HTR-8/SVneo (cell line): ENCODE results near the gene SERTAD2.

Experiments
- DNase-seq: peaks from one replicate; pipeline ENCODE4 v3.0.0; 2011; ENCODE audit warnings: low spot score, mixed read lengths; ENCODE audit not compliant: insufficient read length
- FAIRE-seq: peaks from 2 replicates; lab custom pipeline; 2011; peaks lifted over from hg19 to GRCh38; lab: Jason Lieb, UNC

The SERTAD2 gene

DNA sequence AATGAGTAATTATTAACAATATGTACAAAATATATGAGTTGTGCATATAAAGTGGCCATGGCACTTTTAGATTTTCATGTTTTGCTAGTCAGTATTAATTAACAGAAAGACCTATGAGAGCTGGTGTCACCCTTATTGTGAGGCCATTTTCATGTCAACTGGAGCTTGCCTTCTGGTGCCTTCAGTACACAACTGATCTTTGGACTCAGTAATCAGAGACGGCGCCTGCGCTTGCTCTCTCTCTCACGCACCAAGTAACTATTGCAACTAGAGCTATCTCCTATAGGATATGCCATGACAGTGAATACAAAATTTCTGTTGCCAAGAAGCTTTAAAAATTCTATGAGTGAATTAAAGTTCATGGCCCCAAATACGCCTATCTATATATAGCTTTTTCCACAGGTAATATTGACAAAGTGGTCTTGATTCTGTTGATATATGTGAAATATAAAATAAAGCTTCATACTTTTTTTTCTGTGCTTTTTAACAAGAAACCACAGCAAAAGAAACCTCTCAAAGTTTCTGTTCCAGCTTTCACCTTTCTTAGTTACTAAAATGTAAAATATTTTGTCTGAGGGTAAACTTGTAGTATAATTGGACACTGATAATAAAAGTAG lies 2.9 kb downstream of the SERTAD2 start:
- no peak for FAIRE-seq

GRCh38 chr2:64650296-64650695 lies 3.4 kb downstream of the SERTAD2 start:
- DNase-seq (no peak), FAIRE-seq (no peak)

More for the DNA sequence above, 2.9 kb downstream of the SERTAD2 start:
- no peak for DNase-seq

DNA sequence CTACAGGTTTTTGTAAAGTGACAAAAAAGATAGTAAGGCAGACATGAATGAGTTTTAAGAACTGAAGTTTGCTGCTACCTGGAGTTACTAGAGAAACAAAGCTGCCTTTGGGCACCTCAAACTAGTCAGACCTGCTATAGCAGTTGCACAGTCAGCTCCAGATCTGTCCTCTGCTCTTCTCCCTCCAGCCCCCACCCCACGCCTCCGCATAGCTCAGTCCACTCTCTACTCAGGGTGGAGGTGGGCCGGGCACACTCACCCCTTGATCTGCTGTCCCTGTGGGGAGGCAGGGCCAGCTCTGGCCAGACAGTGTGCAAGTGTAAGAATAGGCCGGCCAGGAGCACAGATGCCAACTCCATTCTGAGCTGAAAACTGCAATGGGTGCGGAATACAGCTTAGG lies 4.1 kb downstream of the SERTAD2 start:
- FAIRE-seq (no peak), DNase-seq (no peak)

DNA sequence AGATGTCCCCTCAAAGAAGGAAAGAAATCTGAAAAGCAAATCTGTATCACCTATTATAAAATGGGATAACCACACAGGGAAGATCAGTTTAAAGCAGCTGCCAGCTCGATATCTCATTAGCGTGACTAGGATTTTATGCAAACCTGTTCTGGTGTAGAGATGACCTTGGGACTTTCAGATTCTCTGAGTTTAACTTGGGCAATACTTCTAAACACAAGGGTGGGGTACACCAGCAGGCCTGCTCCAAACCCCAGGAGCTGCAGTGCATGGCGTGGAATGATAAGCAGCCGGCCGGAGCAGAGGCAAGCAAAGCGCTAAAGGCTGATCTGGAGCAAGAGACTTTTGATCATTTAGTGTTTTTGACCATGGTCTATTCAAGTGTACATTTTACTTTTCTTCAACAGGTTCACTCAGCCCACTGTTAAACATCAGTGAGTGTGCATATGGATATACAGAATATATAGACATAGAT lies 4.7 kb downstream of the SERTAD2 start:
- DNase-seq (no peak), FAIRE-seq (no peak)

- FAIRE-seq (no peak), DNase-seq (peak; percentile 59)
Measured at GRCh38 chr2:64646007-64646880, 7.5 kb downstream of the SERTAD2 start.

DNA sequence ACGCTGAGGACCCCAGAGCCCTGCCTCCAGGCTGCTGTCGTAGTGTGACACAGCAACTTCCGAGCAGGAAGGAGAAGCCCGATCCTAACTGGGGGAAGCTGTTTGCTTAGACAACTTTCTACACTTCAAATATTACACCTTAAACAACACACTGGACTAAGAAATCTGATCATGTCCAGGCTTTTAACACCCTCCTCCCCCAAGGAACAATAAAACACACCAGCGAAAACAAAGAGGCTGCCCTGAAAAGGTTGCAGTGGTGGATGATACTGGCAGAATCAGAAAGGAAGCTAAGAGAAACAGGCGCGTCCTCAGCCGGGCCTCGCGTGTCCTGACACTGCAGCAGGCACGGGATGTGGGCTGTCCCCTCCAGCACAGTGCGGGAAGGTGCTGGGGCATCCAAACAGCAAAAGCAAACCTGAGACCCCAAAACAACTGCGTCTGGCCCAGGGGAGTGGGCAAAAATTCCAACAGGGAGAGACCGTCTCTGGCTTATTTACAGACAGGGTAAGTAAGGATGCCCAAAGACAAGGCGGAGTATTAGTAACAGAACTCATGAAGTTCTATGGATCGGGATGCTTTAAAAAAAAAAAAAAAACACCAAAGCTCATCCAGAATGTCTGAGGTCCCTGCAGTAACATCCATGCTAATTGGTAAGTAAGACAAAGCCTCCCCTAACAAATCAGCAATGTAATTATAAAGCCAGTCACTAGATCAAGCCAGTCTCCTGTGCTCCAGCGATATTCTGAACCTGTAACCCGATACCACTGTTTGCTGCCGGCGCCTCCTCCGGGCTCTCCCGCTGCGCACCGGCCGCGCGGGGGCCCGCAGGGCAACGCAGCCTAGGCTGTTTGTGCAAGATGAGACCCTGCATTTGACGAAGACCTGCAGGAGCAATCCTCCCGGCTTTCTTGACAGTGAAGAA lies 9.0 kb downstream of the SERTAD2 start:
- FAIRE-seq (peak; percentile 63), DNase-seq (peak; percentile 86)

DNA sequence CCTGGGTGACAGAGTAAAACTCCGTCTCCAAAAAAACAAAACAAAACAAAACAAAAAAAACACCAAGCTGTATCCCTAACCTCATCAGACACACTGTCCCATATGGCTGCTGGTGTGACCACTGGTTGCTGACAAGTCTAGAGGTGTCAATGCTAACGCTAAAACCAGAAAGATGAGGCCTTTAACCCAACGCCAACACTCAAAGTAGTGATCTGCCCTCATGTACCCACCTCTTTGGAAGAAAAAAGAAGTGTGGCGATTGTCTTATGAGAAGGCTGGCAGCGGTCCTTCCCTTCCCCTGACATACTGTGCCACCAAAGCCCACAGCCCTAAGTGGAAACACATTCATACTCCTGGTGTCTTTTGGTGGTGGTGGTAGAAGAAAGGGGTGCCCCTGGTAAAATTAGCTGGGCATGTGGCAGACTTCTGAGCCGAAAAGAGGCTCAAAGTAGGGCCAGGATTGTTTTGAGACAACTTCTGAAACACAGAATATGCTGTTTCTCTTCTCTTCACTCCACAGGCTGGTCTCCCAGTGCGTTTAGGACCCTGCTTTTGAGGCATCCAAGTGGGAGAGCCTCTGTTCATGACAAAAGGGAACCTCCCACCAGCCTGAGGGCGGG lies 9.8 kb downstream of the SERTAD2 start:
- DNase-seq: no peak
- peak; percentile 4 for FAIRE-seq

DNA sequence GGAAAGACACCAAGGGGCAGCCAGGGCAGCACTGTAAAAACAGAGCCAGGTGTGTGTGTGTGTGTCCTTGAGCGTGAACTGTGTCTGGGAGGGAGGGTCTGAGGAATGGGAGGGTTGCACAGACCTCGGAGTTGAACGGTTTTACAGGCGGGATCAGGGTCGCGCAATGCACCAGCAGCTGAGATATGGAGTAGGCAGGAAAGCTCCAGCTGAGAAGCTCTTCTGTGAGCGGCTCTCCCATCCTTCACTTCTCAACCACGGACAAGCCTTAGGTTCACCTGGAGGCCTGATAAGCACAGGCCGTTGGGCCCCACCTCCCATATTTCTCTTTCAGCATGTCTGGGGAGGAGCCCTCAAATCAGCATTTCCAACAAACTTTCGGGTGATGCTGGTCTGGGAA lies 12.1 kb downstream of the SERTAD2 start:
- FAIRE-seq (no peak), DNase-seq (no peak)

DNA sequence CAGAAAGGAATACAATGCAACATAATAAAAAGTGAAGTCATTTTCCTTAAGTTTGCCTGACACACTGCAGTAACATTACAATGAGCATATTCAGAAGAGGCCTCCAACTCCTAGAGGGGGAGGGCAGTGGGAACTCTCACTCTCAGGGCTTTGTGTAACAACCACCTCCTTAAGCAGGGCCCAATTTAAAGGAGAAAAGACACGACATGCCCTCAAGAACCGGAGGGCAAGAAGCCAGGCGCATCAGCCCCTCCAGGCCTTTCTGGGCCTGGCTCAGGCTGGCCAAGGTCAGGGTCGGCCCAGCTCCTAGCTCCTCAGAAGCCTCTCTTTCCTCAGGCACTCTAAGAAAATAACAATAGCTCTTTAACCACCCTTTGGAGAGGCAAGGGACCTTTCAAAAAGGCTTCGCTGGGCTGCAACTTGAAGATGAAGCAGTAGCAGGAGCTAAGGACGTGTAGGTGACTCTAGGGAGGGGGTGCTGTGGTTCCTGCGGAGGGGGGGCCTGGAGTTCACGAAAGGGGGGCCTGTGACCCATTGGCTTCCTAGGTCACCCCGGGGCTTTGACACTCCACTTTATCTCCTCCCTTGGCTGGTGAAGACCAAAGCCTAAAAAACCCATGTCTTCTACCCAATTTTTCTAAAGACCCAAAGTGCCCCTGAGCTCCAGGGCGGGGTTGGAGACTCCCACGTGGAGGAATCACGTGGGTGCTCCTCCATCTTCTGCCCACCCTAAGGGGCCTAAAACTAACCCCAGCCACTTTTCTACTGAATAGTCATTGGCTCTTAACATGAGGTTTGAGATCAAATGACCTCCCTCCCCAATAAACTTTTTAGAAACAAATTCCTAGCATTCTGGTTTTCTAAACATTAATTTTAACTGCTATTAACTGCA lies 13.3 kb downstream of the SERTAD2 start:
- DNase-seq (no peak), FAIRE-seq (no peak)

GRCh38 chr2:64639691-64640090 lies 14.0 kb downstream of the SERTAD2 start:
- DNase-seq (no peak), FAIRE-seq (no peak)

GRCh38 chr2:64638502-64639120 lies 15.1 kb downstream of the SERTAD2 start:
- FAIRE-seq (no peak), DNase-seq (no peak)

DNA sequence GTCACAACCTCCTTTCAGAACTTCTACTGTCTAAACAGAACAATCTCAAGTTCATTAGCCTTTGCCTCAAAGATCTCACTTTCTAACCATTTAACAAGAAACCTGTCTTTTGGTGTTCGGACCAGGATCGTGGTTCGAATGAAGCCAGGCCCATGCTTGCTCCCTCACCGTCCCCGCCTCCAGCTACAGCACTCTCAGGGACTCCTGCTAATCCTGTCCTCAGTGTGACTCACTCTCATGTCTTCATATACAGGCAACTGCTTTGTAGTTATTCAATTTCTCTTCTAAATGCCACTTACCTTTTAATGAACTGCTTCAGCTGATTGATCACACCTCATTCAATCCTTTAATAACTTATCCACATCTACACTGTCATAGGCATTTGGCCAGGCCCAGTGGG lies 15.8 kb downstream of the SERTAD2 start:
- FAIRE-seq (no peak), DNase-seq (no peak)

- FAIRE-seq (no peak), DNase-seq (no peak)
Measured at GRCh38 chr2:64637000-64637635, 16.6 kb downstream of the SERTAD2 start.

DNA sequence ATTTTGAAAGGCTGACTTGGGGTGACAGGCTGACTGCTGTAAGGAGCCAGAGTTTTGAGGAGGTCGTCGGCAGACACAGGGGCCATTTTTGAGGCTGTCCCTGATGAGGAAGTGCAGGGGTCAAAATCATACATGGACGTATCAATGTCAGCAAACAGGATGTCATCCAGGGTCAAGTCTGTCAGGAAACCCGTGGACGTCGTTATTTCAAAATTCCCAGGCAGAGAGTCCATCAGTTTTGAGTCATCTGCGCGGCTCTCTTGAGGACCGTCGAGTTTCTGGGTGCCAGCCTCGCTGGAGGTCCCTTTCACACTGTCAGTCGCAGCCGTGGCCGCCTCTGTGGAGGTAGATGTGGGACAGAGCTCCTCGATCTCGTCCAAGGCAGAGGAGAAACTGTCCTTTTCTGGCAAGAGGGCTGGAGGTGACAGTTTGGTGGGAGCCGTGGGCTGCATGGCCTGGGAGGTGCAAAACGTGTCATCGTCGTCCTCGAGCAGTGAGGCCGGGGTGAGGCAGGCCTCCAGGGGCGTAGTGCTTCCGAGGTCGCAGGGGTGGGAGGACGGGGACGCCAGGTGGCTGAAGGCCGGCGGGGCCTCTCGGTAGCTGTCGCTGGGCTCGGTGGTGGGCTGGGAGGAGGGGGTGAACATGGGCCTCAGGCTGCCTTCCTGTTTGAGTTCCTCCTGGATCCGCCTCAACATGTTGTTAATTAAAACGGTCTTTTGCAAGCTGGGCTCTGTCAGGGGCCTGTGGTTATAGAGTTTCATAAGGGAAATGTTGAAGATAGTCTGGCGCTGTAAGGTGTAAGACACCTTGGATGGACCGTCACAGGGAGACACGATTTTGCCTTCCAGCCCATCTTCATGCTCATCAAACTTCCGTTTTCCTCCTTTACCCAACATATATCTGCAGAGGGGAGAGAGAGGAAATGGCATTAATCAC lies 17.5 kb downstream of the SERTAD2 start:
- DNase-seq: no peak
- no peak for FAIRE-seq

DNA sequence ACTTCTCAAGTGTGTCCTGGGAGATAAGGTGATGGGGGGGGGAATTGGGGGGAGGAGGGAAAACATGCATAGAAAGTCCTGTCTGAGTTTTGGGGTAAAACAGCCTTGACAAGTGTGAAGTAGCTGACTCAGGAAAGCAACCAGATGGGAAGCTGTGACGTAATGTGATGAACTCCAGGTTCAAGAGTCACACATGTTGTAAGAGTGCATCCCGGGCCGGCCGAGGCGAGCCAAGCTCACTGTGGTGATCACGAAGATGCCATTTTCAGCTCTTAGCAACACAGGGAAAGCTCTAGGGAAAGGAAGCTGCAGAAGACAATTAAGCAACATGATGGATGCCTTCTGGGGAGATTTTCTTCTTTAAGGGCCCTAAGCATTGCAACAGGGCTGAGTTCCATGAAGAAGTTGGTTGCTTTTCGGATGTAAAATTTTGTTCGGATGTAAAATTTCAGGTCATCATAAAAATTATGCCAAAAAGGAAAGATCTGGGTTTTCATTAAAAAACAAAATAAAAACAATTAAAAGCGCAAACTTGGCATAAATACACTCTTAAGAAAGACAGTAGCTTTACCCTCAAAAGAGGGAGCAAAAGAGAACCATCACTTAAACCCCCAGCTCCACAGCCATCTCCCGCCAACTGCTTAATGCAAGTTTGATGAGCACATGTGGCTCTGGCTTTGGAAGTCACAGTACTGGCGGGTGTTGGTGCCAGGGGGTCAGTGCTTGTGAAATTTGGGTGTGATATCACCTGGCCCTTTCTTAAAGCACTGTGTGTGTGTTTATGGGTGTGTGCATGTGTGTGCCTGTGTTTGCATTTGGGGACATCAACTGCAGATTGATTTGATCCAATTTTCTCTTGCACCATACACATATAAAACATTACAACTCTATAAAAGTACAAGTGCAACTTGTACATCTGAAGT lies 19.1 kb downstream of the SERTAD2 start:
- FAIRE-seq: no peak
- DNase-seq: no peak
